H9 (cell line): ENCODE data around the gene DGKG. TPM values are rescaled to one million over a fixed set of nuclear protein-coding genes. Genes with fewer than 3 reads are reported as not detected.

Source experiments
- DNase-seq: peaks from one replicate; pipeline ENCODE4 v3.0.0-alpha.2; 2017
- H2AFZ ChIP-seq: one replicate; pipeline ENCODE4 v1.6.1; 2013; ENCODE audit warnings: mild to moderate bottlenecking, low read length, control low read depth, moderate library complexity
- H2AK5ac ChIP-seq: 2 replicates; pipeline ENCODE4 v1.6.1; 2013; ENCODE audit warnings: low read length, control low read depth, mixed read lengths; ENCODE audit not compliant: insufficient read length
- H2BK120ac ChIP-seq: one replicate; pipeline ENCODE4 v1.6.1; 2013; ENCODE audit warnings: low read depth, mild to moderate bottlenecking, low read length, control low read depth, inconsistent platforms; ENCODE audit not compliant: poor library complexity, severe bottlenecking
- H2BK12ac ChIP-seq: 2 replicates; pipeline ENCODE4 v1.6.1; 2013; ENCODE audit warnings: low read length, control low read depth, mixed read lengths, low read depth; ENCODE audit not compliant: insufficient read length
- H2BK15ac ChIP-seq: 2 replicates; pipeline ENCODE4 v1.6.1; 2013; ENCODE audit warnings: low read depth, low read length, control low read depth
- H2BK20ac ChIP-seq: one replicate; pipeline ENCODE4 v1.6.1; 2013; ENCODE audit warnings: low read depth, mild to moderate bottlenecking, low read length, control low read depth, inconsistent platforms; ENCODE audit not compliant: poor library complexity, severe bottlenecking
- H2BK5ac ChIP-seq: 2 replicates; pipeline ENCODE4 v1.6.1; 2013; ENCODE audit warnings: low read length, control low read depth, mixed read lengths; ENCODE audit not compliant: insufficient read length
- H3K14ac ChIP-seq: 2 replicates; pipeline ENCODE4 v1.6.1; 2013; ENCODE audit warnings: low read length, control low read depth; ENCODE audit not compliant: insufficient read depth
- H3K18ac ChIP-seq: 2 replicates; pipeline ENCODE4 v1.6.1; 2013; ENCODE audit warnings: low read depth, mild to moderate bottlenecking, mixed read lengths, low read length, control low read depth; ENCODE audit not compliant: insufficient read length
- H3K23ac ChIP-seq: 2 replicates; pipeline ENCODE4 v1.6.1; 2013; ENCODE audit warnings: low read length, control low read depth, mixed read lengths, low read depth; ENCODE audit not compliant: insufficient read length
- H3K23me2 ChIP-seq: 2 replicates; pipeline ENCODE4 v1.6.1; 2013; ENCODE audit warnings: low read depth, mild to moderate bottlenecking, mixed read lengths, low read length, control low read depth; ENCODE audit not compliant: insufficient read length, poor library complexity, severe bottlenecking
- H3K27ac ChIP-seq: 2 replicates; pipeline ENCODE4 v1.5.1; 2013; ENCODE audit warnings: low read length, control low read depth, mixed read lengths, low read depth; ENCODE audit not compliant: insufficient read length
- H3K27me3 ChIP-seq: 2 replicates; pipeline ENCODE4 v1.6.1; 2013; ENCODE audit warnings: low read length, control low read depth, inconsistent platforms; ENCODE audit not compliant: insufficient read depth
- H3K4ac ChIP-seq: 2 replicates; pipeline ENCODE4 v1.6.1; 2013; ENCODE audit warnings: low read depth, mild to moderate bottlenecking, control low read depth, inconsistent platforms, low read length, moderate library complexity
- H3K4me1 ChIP-seq: 2 replicates; pipeline ENCODE4 v1.6.1; 2013; ENCODE audit warnings: low read length, control low read depth, inconsistent platforms; ENCODE audit not compliant: insufficient read depth
- H3K4me2 ChIP-seq: 2 replicates; pipeline ENCODE4 v1.6.1; 2013; ENCODE audit warnings: low read length, control low read depth, mixed read lengths; ENCODE audit not compliant: insufficient read length, insufficient read depth
- H3K56ac ChIP-seq: 2 replicates; pipeline ENCODE4 v1.6.1; 2013; ENCODE audit warnings: low read depth, mild to moderate bottlenecking, mixed read lengths, low read length, control low read depth; ENCODE audit not compliant: insufficient read length
- H3K79me1 ChIP-seq: 2 replicates; pipeline ENCODE4 v1.6.1; 2013; ENCODE audit warnings: low read depth, mild to moderate bottlenecking, moderate library complexity, low read length, control low read depth, inconsistent platforms; ENCODE audit not compliant: insufficient read depth, poor library complexity, severe bottlenecking
- H3K79me2 ChIP-seq: 2 replicates; pipeline ENCODE4 v1.6.1; 2013; ENCODE audit warnings: low read length, control low read depth, inconsistent platforms; ENCODE audit not compliant: insufficient read depth
- H3K9ac ChIP-seq: 2 replicates; pipeline ENCODE4 v1.6.1; 2013; ENCODE audit warnings: low read length, control low read depth, mixed read lengths; ENCODE audit not compliant: insufficient read length; ENCODE audit errors: extremely low read depth
- H3K9me3 ChIP-seq: one replicate; pipeline ENCODE4 v1.6.1; 2013; ENCODE audit warnings: low read depth, low read length, inconsistent platforms; ENCODE audit not compliant: control insufficient read depth
- H3T11ph ChIP-seq: one replicate; pipeline ENCODE4 v1.6.1; 2013; ENCODE audit warnings: mild to moderate bottlenecking, low read length, control low read depth, inconsistent platforms
- H4K20me1 ChIP-seq: one replicate; pipeline ENCODE4 v1.6.1; 2013; ENCODE audit not compliant: control insufficient read depth, insufficient read length, insufficient read depth
- H4K5ac ChIP-seq: 2 replicates; pipeline ENCODE4 v1.6.1; 2013; ENCODE audit warnings: low read depth, mild to moderate bottlenecking, mixed read lengths, low read length, control low read depth; ENCODE audit not compliant: insufficient read length
- H4K8ac ChIP-seq: replicated peaks from 2 replicates; pipeline ENCODE4 v1.6.1; 2013; ENCODE audit warnings: low read length, control low read depth, mixed read lengths, low read depth; ENCODE audit not compliant: insufficient read length
- H4K91ac ChIP-seq: 2 replicates; pipeline ENCODE4 v1.6.1; 2013; ENCODE audit warnings: low read depth, mild to moderate bottlenecking, moderate library complexity, mixed read lengths, low read length, control low read depth; ENCODE audit not compliant: insufficient read length
- H3K27ac Mint-ChIP-seq, 3 experiments: 2 replicates in 2 of 3; 3 replicates in 1 of 3; pipeline ENCODE4 v1.8.0; 2020 to 2021; ENCODE audit warnings: mixed read lengths in 3 of 3, mild to moderate bottlenecking in 1 of 3, moderate library complexity in 1 of 3
- H3K27me3 Mint-ChIP-seq: 2 replicates; pipeline ENCODE4 v1.8.0; 2021; ENCODE audit warnings: low read depth, mild to moderate bottlenecking, moderate library complexity, mixed read lengths
- H3K36me3 Mint-ChIP-seq, 3 experiments: 2 replicates in 2 of 3; 3 replicates in 1 of 3; pipeline ENCODE4 v1.8.0; 2020 to 2021; ENCODE audit warnings: low read depth in 3 of 3, mixed read lengths in 3 of 3; ENCODE audit not compliant: insufficient read depth in 1 of 3
- H3K4me1 Mint-ChIP-seq, 2 experiments: 2 replicates each; pipeline ENCODE4 v1.8.0; 2020; ENCODE audit warnings: mixed read lengths in 2 of 2
- H3K4me3 Mint-ChIP-seq, 2 experiments: 2 replicates in 1 of 2; 3 replicates in 1 of 2; pipeline ENCODE4 v1.8.0; 2020 to 2021; ENCODE audit warnings: mild to moderate bottlenecking in 2 of 2, mixed read lengths in 2 of 2, moderate library complexity in 1 of 2
- H3K9me3 Mint-ChIP-seq, 2 experiments: 2 replicates in 1 of 2; 3 replicates in 1 of 2; pipeline ENCODE4 v1.8.0; 2020; ENCODE audit warnings: mild to moderate bottlenecking in 2 of 2, mixed read lengths in 2 of 2, moderate library complexity in 1 of 2
- WGBS: extraction: QIAGEN DNeasy Blood & Tissue Kit; methylation state at CpG from one replicate; pipeline ENCODE4 v1.1.7; 2013; ENCODE audit warnings: missing lambda C conversion rate, low lambda C conversion rate, mixed read lengths; ENCODE audit not compliant: insufficient read length; ENCODE audit errors: extremely low coverage; 5-methylcytosine and 5-hydroxymethylcytosine counted together
- total RNA-seq: library from RNA; stranded (reverse); gene quantifications from 2 replicates; pipeline ENCODE4 v1.2.1, GENCODE V29; 2021
- TF ChIP-seq, protein P1 (sequence below): fragments of 200-600 bp; sonication (generic); conservative IDR thresholded peaks from 3 replicates; pipeline ENCODE4 v1.8.0; 2021; ENCODE audit warnings: antibody characterized with exemption, mild to moderate bottlenecking

Gene DGKG
- total RNA-seq, 1 experiment from 2014 or later, result not detected

- no peak overlapping the region for H2BK5ac ChIP-seq
- H4K91ac ChIP-seq, result no peak overlapping the region
- no peak overlapping the region for H2BK15ac ChIP-seq
- H3K4me1 ChIP-seq, result no peaks in the 10 kb centered on the region
- Mint-ChIP-seq H3K27me3 (peaks cover 61% of the 10 kb centered on the region), H3K27ac (no peak overlapping the region), H3K4me3 (no peak overlapping the region), H3K4me1 (peaks cover 3 to 4% of the 10 kb centered on the region in 2 experiments; a peak in 2 of 4 replicates), H3K9me3 (peaks cover 0 to 2% of the 10 kb centered on the region in 2 experiments; a peak in 2 of 5 replicates), H3K36me3 (no peaks in the 10 kb centered on the region; a peak in 1 of 7 replicates)
- no peaks in the 10 kb centered on the region for H3K23me2 ChIP-seq
- no peak for DNase-seq
- no peak overlapping the region for H4K5ac ChIP-seq
- no peak overlapping the region for H2AFZ ChIP-seq
- no peaks in the 10 kb centered on the region for H3K79me1 ChIP-seq
- H3K14ac ChIP-seq, result no peak overlapping the region
- no peak overlapping the region for H3K18ac ChIP-seq
- H3K4ac ChIP-seq, result no peak overlapping the region
- no peaks in the 10 kb centered on the region for H3K9me3 ChIP-seq
- H2AK5ac ChIP-seq, result no peak overlapping the region
- H3K79me2 ChIP-seq, result no peaks in the 10 kb centered on the region
- no peak overlapping the region for H3K27ac ChIP-seq
- no peaks in the 10 kb centered on the region; the same call in 1 of the 2 replicates for H3K27me3 ChIP-seq
- TF ChIP-seq, protein P1, sequence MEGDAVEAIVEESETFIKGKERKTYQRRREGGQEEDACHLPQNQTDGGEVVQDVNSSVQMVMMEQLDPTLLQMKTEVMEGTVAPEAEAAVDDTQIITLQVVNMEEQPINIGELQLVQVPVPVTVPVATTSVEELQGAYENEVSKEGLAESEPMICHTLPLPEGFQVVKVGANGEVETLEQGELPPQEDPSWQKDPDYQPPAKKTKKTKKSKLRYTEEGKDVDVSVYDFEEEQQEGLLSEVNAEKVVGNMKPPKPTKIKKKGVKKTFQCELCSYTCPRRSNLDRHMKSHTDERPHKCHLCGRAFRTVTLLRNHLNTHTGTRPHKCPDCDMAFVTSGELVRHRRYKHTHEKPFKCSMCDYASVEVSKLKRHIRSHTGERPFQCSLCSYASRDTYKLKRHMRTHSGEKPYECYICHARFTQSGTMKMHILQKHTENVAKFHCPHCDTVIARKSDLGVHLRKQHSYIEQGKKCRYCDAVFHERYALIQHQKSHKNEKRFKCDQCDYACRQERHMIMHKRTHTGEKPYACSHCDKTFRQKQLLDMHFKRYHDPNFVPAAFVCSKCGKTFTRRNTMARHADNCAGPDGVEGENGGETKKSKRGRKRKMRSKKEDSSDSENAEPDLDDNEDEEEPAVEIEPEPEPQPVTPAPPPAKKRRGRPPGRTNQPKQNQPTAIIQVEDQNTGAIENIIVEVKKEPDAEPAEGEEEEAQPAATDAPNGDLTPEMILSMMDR, result no peak
- no peak overlapping the region for H2BK120ac ChIP-seq
- no peak overlapping the region for H3T11ph ChIP-seq
- no peak overlapping the region for H2BK20ac ChIP-seq
- no CpG with 5 or more reads among the region's 5 CpGs for WGBS
- no peak overlapping the region for H3K23ac ChIP-seq
- no peak overlapping the region for H3K4me2 ChIP-seq
- H4K8ac ChIP-seq, result no peak overlapping the region
- H3K56ac ChIP-seq, result no peak overlapping the region
- no peak overlapping the region for H2BK12ac ChIP-seq
- no peaks in the 10 kb centered on the region for H4K20me1 ChIP-seq
- H3K9ac ChIP-seq, result no peak overlapping the region
Observed at GRCh38 chr3:186354100-186354499, 7.9 kb downstream of the DGKG start.
